Caco-2 (cell line): ENCODE measurements around the gene CYP2U1. TPM values are rescaled to one million over a fixed set of nuclear protein-coding genes. Genes with fewer than 3 reads are reported as not detected.
"Not testable (repeated sequence)": the region's sequence is repeated elsewhere in the genome, so short reads cannot be mapped to it uniquely, and the experiment has no call there.

Experiments
- BruUV-seq: library from RNA; stranded (reverse); fragments of 400-500 nt; replicated peaks from 2 replicates; lab custom pipeline; 2021; lab: Mats Ljungman, UMichigan
- CTCF ChIA-PET: fragments of 300-600 bp; sonication (Branson Sonifier 250); formaldehyde crosslinking; loops from one replicate; lab custom pipeline; 2022; ENCODE audit warnings: antibody characterized with exemption; lab: Charles Lee
- POLR2A ChIA-PET: fragments of 300-600 bp; sonication (Branson Sonifier 250); formaldehyde crosslinking; loops from one replicate; lab custom pipeline; 2022; ENCODE audit warnings: antibody characterized with exemption; lab: Charles Lee
- DNase-seq, 2 experiments: peaks; one replicate each; pipeline versions ENCODE4 v3.0.0 to v3.0.0-alpha.2; 2020 to 2022
- H3K27me3 ChIP-seq: replicated peaks from 2 replicates; pipeline ENCODE4 v1.6.0; 2011; ENCODE audit warnings: low read length; ENCODE audit not compliant: control insufficient read depth, insufficient read depth
- H3K36me3 ChIP-seq: 2 replicates; pipeline ENCODE4 v1.5.1; 2011; ENCODE audit warnings: low read length; ENCODE audit not compliant: control insufficient read depth, insufficient read depth
- H3K4me1 ChIP-seq: fragments of 250-450 bp; sonication (Bioruptor Pico); 2 replicates; pipeline ENCODE4 v1.5.1; 2020; ENCODE audit warnings: mild to moderate bottlenecking
- H3K4me3 ChIP-seq: 2 replicates; pipeline ENCODE4 v1.5.1; 2011; ENCODE audit warnings: low read depth, mild to moderate bottlenecking, control low read depth, low read length
- H3K9me3 ChIP-seq: fragments of 250-450 bp; sonication (Bioruptor Pico); 2 replicates; pipeline ENCODE4 v1.5.1; 2020; ENCODE audit warnings: mild to moderate bottlenecking, moderate library complexity
- H3K27ac Mint-ChIP-seq: one replicate; pipeline ENCODE4 v1.8.0; 2022; ENCODE audit warnings: mixed read lengths; ENCODE audit not compliant: unreplicated experiment
- H3K27me3 Mint-ChIP-seq: one replicate; pipeline ENCODE4 v1.8.0; 2022; ENCODE audit warnings: mixed read lengths; ENCODE audit not compliant: insufficient read depth, unreplicated experiment
- H3K36me3 Mint-ChIP-seq: one replicate; pipeline ENCODE4 v1.8.0; 2022; ENCODE audit warnings: mild to moderate bottlenecking, mixed read lengths; ENCODE audit not compliant: insufficient read depth, unreplicated experiment
- H3K4me1 Mint-ChIP-seq: one replicate; pipeline ENCODE4 v1.8.0; 2022; ENCODE audit warnings: low read depth, mixed read lengths; ENCODE audit not compliant: unreplicated experiment
- H3K4me3 Mint-ChIP-seq: one replicate; pipeline ENCODE4 v1.8.0; 2022; ENCODE audit warnings: mild to moderate bottlenecking, moderate library complexity, mixed read lengths; ENCODE audit not compliant: unreplicated experiment
- H3K9me3 Mint-ChIP-seq: one replicate; pipeline ENCODE4 v1.8.0; 2022; ENCODE audit warnings: mixed read lengths; ENCODE audit not compliant: unreplicated experiment
- intact Hi-C: fragments of 100-400 bp; cut with micrococcal nuclease; formaldehyde crosslinking; loops from one replicate; pipeline ENCODE4 v1.10.0; 2022; ENCODE audit not compliant: unreplicated experiment
- total RNA-seq: library from RNA; stranded (reverse); gene quantifications from 2 replicates; pipeline ENCODE4 v1.2.3, GENCODE V29; 2022
- TF ChIP-seq, protein P1 (sequence below), 2 experiments: fragments of 200-600 bp in 1 of 2; IDR thresholded peaks; 1 replicate in 1 of 2; 2 replicates in 1 of 2; pipeline versions ENCODE4 v1.5.1 to v1.8.0; 2011 to 2022; ENCODE audit warnings: antibody characterized with exemption in 1 of 2, control low read depth in 1 of 2, inconsistent platforms in 1 of 2, low read depth in 1 of 2, low read length in 1 of 2, mild to moderate bottlenecking in 1 of 2, moderate library complexity in 1 of 2; ENCODE audit not compliant: insufficient read depth in 1 of 2, severe bottlenecking in 1 of 2, unreplicated experiment in 1 of 2

The CYP2U1 gene
- total RNA-seq, 1 experiment from 2014 or later: 1.7 TPM

DNA sequence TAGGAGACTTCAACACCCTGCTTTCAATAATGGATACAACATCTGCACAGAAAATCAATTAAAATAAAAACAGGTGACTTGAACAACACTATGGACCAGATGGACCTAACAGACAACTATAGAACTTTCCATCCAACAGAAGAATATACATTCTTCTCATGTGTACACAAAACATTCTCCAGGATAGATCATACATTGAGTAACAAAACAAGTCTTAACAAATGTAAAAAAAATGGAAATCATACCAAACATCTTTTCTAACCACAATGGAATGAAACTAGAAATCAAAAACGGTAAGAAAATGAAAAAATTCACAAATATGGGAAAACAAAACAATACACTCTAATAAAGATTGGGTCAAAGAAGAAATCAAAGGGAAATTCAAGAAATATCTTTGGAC, 24.7 kb downstream of the CYP2U1 start:
- POLR2A ChIA-PET: no interaction called here
- H3K36me3 ChIP-seq: no peaks in the 10 kb centered on the region
- intact Hi-C loops: no loop called here
- 0 out of 2 replicates have a peak, but pooled peaks cover 3% of the 10 kb centered on the region for H3K9me3 ChIP-seq
- H3K4me1 Mint-ChIP-seq: no peaks in the 10 kb centered on the region
- H3K4me1 ChIP-seq: no peaks in the 10 kb centered on the region
- no peaks in the 10 kb centered on the region for H3K27me3 ChIP-seq
- H3K27ac Mint-ChIP-seq: no peak overlapping the region
- no peak for DNase-seq
- H3K36me3 Mint-ChIP-seq: no peaks in the 10 kb centered on the region
- BruUV-seq: no TSS peak
- TF ChIP-seq, protein P1, sequence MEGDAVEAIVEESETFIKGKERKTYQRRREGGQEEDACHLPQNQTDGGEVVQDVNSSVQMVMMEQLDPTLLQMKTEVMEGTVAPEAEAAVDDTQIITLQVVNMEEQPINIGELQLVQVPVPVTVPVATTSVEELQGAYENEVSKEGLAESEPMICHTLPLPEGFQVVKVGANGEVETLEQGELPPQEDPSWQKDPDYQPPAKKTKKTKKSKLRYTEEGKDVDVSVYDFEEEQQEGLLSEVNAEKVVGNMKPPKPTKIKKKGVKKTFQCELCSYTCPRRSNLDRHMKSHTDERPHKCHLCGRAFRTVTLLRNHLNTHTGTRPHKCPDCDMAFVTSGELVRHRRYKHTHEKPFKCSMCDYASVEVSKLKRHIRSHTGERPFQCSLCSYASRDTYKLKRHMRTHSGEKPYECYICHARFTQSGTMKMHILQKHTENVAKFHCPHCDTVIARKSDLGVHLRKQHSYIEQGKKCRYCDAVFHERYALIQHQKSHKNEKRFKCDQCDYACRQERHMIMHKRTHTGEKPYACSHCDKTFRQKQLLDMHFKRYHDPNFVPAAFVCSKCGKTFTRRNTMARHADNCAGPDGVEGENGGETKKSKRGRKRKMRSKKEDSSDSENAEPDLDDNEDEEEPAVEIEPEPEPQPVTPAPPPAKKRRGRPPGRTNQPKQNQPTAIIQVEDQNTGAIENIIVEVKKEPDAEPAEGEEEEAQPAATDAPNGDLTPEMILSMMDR (IDR thresholded peaks at IDR 0.05; ENCODE audit: insufficient read depth in 1 of 2, low read depth in 1 of 2, low read length in 1 of 2, severe bottlenecking in 1 of 2, unreplicated experiment in 1 of 2): no peak
- peaks cover 5% of the 10 kb centered on the region for H3K9me3 Mint-ChIP-seq
- no peak overlapping the region for H3K4me3 ChIP-seq
- H3K4me3 Mint-ChIP-seq: no peak overlapping the region
- H3K27me3 Mint-ChIP-seq: no peaks in the 10 kb centered on the region
- CTCF ChIA-PET: interaction anchor here (0.6 kb wide), 1 partner anchor 14 kb away, joined by 3 read pairs; no protein-coding TSS in a partner anchor

DNA sequence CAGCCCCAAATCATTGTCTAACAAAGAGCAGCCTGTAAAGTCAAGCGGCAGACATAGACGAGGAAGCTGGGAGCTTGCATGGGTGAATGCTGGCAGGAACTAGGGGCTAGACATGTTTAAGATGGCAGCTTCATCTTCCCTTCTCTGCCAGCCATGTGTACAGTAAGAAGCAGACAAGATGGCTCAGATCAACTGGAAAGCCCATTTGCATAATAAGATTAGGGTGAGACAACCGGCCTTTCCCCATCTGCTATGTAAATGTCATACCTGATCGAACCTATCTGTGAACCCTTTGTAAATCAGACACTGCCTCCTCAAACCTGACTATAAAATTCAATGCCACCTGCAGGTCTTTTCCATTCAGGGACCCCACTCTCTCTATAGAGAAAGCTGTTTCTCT, 35.6 kb downstream of the CYP2U1 start:
- no peak for DNase-seq
- H3K9me3 ChIP-seq: no peaks in the 10 kb centered on the region
- H3K4me3 ChIP-seq: no peak overlapping the region
- intact Hi-C loops: no loop called here
- Mint-ChIP-seq H3K27ac (no peak overlapping the region), H3K36me3 (no peaks in the 10 kb centered on the region), H3K4me3 (no peak overlapping the region), H3K4me1 (no peaks in the 10 kb centered on the region), H3K9me3 (no peaks in the 10 kb centered on the region), H3K27me3 (peaks cover 3% of the 10 kb centered on the region)
- ChIA-PET POLR2A (no interaction called here), CTCF (no interaction called here)
- H3K36me3 ChIP-seq: no peaks in the 10 kb centered on the region
- H3K4me1 ChIP-seq: no peaks in the 10 kb centered on the region
- TF ChIP-seq, protein P1 (IDR thresholded peaks at IDR 0.05; ENCODE audit: insufficient read depth in 1 of 2, low read depth in 1 of 2, low read length in 1 of 2, severe bottlenecking in 1 of 2, unreplicated experiment in 1 of 2): no peak
- no TSS peak for BruUV-seq
- H3K27me3 ChIP-seq: no peaks in the 10 kb centered on the region

DNA sequence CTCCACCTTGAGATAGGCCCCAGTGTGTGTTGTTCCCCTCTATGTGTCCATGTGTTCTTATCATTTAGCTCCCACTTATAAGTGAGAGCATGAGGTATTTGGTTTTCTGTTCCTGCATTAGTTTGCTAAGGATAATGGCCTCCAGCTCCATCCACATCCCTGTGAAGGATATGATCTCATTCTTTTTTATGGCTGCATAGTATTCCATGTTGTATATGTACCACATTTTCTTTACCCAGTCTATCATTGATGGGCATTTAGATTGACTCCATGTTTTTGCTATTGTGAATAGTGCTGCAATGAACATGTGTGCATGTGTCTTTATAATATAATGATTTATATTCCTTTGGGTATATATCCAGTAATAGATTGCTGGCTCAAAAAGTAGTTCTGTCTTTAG, 36.2 kb downstream of the CYP2U1 start:
- H3K4me3 Mint-ChIP-seq, H3K4me3 ChIP-seq, H3K27me3 ChIP-seq, H3K27me3 Mint-ChIP-seq, H3K4me1 Mint-ChIP-seq, H3K27ac Mint-ChIP-seq, H3K36me3 ChIP-seq, H3K4me1 ChIP-seq, BruUV-seq, CTCF ChIA-PET, POLR2A ChIA-PET, intact Hi-C loops, H3K9me3 Mint-ChIP-seq, H3K36me3 Mint-ChIP-seq, H3K9me3 ChIP-seq, DNase-seq: not testable (repeated sequence)

DNA sequence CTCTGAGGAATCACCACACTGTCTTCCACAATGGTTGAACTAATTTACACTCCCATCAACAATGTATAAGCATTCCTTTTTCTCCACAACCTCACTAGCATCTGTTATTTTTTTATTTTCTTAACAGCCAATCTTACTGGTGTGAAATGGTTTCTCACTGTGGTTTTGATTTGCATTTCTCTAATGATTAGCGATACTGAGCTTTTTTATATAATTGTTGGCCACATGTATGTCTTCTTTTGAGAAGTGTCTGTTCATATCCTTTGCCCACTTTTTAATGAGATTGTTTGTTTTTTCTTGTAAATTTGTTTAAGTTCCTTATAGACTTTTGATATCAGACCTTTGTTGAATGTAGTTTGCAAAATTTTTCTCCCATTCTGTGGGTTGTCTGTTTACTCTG, 36.6 kb downstream of the CYP2U1 start:
- H3K4me3 ChIP-seq, H3K27ac Mint-ChIP-seq, H3K36me3 ChIP-seq, BruUV-seq, H3K36me3 Mint-ChIP-seq, H3K27me3 ChIP-seq, H3K4me1 ChIP-seq, H3K4me3 Mint-ChIP-seq, POLR2A ChIA-PET, H3K27me3 Mint-ChIP-seq, DNase-seq, intact Hi-C loops, CTCF ChIA-PET, H3K9me3 Mint-ChIP-seq, H3K9me3 ChIP-seq, H3K4me1 Mint-ChIP-seq: not testable (repeated sequence)
